ENCODE results near the gene IKZF1. TPM values are rescaled to one million over a fixed set of nuclear protein-coding genes. Genes with fewer than 3 reads are reported as not detected.

IKZF1 gene
- total RNA-seq, 6 experiments from 2014 or later = not detected

DNA sequence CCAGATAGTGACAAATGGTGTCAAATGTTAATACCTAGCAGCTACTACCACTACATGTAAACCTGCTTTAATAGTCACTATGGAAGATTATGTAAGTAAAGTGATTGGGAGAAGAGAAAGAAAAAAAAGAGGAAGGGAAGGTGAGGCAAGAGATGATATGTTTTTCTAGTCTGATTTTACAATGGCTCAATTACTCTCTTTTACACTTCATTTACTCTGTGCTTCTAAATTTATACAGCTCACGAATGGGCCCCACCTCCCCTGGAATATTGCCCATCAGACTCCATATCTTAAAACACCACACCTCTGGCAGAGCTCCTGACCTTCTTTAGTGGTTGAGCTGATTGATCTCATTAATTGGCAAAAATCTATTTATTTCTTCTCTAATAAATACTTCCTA is 28.0 kb upstream of the IKZF1 start:
- Mint-ChIP-seq H3K27ac (no peak overlapping the region), H3K9me3 (peaks cover 7% of the 10 kb centered on the region), H3K36me3 (ENCODE audit: low read depth) (no peaks in the 10 kb centered on the region), H3K27me3 (ENCODE audit: insufficient read depth) (no peaks in the 10 kb centered on the region), H3K4me1 (ENCODE audit: low read depth) (no peaks in the 10 kb centered on the region), H3K4me3 (no peak overlapping the region)
- TF ChIP-seq CTCF (IDR thresholded peaks at IDR 0.05) = no peak
- DNase-seq = no peak

GRCh38 chr7:50278120-50278519 is 26.4 kb upstream of the IKZF1 start:
- TF ChIP-seq CTCF (IDR thresholded peaks at IDR 0.05) = no peak
- no peak for DNase-seq
- Mint-ChIP-seq H3K4me3 (no peak overlapping the region), H3K36me3 (ENCODE audit: low read depth) (no peaks in the 10 kb centered on the region), H3K27ac (no peak overlapping the region), H3K27me3 (ENCODE audit: insufficient read depth) (no peaks in the 10 kb centered on the region), H3K4me1 (ENCODE audit: low read depth) (no peaks in the 10 kb centered on the region), H3K9me3 (peaks cover 7% of the 10 kb centered on the region)

DNA sequence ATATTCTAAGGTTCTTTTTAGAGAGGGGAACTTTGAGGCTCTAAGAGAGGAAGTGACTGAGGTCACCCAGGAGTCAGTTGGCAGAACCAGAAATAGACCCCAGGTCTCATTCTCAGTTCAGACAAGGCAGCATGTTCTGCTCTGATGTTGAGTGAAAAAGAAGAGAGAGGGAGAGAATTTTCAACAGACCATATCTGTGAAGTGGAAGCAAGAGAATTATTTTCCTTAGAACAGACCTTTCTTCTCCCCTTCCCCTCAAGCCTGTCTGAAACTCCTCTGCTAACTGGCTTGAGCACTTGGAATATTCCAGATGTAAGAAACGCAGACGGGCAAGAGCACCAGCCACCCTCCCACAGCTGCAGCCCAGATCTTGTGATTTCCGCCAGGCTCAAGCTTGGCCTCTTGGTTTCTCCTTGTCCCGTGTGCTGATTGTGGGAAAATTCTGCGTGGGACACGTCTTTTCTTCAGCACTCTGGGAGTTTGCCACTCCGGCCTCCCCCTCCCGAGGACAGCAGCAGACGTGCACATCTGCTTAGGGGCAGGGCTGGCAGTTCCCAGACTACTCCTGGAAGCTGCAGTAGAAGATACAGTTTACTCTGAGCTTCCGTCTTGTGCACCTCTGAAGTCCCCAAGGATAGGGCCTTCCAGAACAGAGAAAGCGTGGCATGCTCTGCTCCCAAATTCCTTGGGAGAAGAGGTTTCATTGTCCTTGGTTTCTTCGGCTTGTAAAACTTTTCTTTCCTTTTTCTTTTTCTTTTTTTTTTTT is 22.7 kb upstream of the IKZF1 start:
- H3K4me1 Mint-ChIP-seq (ENCODE audit: low read depth) = no peaks in the 10 kb centered on the region
- peaks cover 7% of the 10 kb centered on the region; the same call in 1 of the 2 replicates for H3K9me3 Mint-ChIP-seq
- H3K27ac Mint-ChIP-seq = no peak overlapping the region
- H3K36me3 Mint-ChIP-seq (ENCODE audit: low read depth) = no peaks in the 10 kb centered on the region
- no peaks in the 10 kb centered on the region for H3K27me3 Mint-ChIP-seq (ENCODE audit: insufficient read depth)
- TF ChIP-seq CTCF (IDR thresholded peaks at IDR 0.05) = no peak
- DNase-seq = no peak
- no peak overlapping the region for H3K4me3 Mint-ChIP-seq

GRCh38 chr7:50282813-50283605 is 21.5 kb upstream of the IKZF1 start:
- Mint-ChIP-seq H3K27me3 (ENCODE audit: insufficient read depth) (no peaks in the 10 kb centered on the region), H3K27ac (no peak overlapping the region), H3K9me3 (peaks cover 7% of the 10 kb centered on the region; the same call in 1 of the 2 replicates), H3K36me3 (ENCODE audit: low read depth) (no peaks in the 10 kb centered on the region), H3K4me3 (no peak overlapping the region), H3K4me1 (ENCODE audit: low read depth) (no peaks in the 10 kb centered on the region)
- no peak for TF ChIP-seq CTCF (IDR thresholded peaks at IDR 0.05)
- no peak for DNase-seq

DNA sequence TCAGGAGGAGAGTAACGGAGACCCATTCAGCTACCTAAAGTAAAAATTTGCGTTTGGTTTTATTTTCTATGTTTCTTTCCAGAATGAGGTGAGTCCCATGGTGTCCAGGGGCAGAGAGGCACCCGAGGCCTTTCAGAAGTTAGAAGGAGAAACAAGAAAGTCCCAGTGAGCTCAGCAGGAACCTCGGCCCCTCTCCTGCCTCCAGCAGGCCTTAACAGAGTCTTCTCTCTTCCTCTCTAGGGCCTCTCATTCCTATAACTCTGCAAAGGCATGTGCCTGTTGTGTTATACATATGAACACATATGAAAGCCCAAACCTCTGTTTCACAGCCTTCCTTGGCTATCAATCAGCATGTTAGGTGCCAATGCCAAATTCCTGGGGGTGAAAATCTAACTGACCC is 20.8 kb upstream of the IKZF1 start:
- Mint-ChIP-seq H3K4me3 (no peak overlapping the region), H3K27me3 (ENCODE audit: insufficient read depth) (no peaks in the 10 kb centered on the region), H3K36me3 (ENCODE audit: low read depth) (no peaks in the 10 kb centered on the region), H3K9me3 (peaks cover 5% of the 10 kb centered on the region; the same call in 1 of the 2 replicates), H3K27ac (no peak overlapping the region), H3K4me1 (ENCODE audit: low read depth) (no peaks in the 10 kb centered on the region)
- DNase-seq = no peak
- TF ChIP-seq CTCF (IDR thresholded peaks at IDR 0.05) = no peak

Measured in HFFc6 (cell line).